GM23248 (cell line): Measurements from ENCODE around the gene TBC1D10B.

Source experiments
- EZH2 ChIP-seq: fragments of 200-600 bp; sonication (generic); IDR thresholded peaks from 2 replicates; pipeline ENCODE4 v1.6.1; 2018; ENCODE audit warnings: antibody characterized with exemption, mild to moderate bottlenecking; ENCODE audit not compliant: insufficient read depth, poor library complexity, severe bottlenecking
- EZH2phosphoT487 ChIP-seq: fragments of 200-600 bp; sonication (generic); IDR thresholded peaks from 2 replicates; pipeline ENCODE4 v1.6.1; 2018; ENCODE audit warnings: antibody characterized with exemption, moderate library complexity, mild to moderate bottlenecking, low read depth; ENCODE audit not compliant: insufficient read depth

DNA sequence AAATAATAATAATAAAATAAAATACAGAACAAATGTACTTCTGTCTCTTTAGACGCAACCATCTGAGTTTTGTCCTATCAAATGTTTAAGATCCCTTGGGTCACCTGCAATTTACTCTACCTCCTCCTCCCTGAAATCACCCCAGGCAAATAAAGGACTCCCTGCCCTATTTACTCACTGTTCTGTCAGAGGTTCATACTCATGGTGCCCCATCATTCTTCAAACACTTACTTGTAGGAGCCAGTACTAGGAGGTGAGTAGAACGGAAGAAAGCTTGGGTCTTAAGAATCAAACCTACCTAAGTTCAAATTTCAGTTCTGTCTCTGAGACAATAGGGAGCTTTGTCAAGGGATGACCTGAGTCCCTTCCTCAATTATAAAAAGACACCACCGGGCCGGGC is 3.8 kb downstream of the TBC1D10B start:
- TF ChIP-seq EZH2 (no peak), EZH2phosphoT487 (no peak)
